OCI-LY7 (cell line): ENCODE measurements around the gene C1GALT1. TPM values are rescaled to one million over a fixed set of nuclear protein-coding genes. Genes with fewer than 3 reads are reported as not detected.

Experiments
- BruUV-seq: library from RNA; stranded (reverse); fragments of 400-500 nt; replicated peaks from 2 replicates; lab custom pipeline; 2021; lab: Mats Ljungman, UMichigan
- CTCF ChIA-PET: fragments of 300-600 bp; sonication (Branson Sonifier 250); formaldehyde crosslinking; loops from one replicate; lab custom pipeline; 2022; ENCODE audit warnings: antibody characterized with exemption; ENCODE audit not compliant: unreplicated experiment; lab: Charles Lee
- POLR2A ChIA-PET: fragments of 300-600 bp; sonication (Branson Sonifier 250); formaldehyde crosslinking; loops from one replicate; lab custom pipeline; 2022; ENCODE audit warnings: antibody characterized with exemption; lab: Charles Lee
- DNase-seq: peaks from one replicate; pipeline ENCODE4 v3.0.0-alpha.2; 2015; ENCODE audit warnings: low spot score
- H2AFZ ChIP-seq: fragments of 200-600 bp; sonication (generic), shearing (Covaris generic); 2 replicates; pipeline ENCODE4 v1.6.1; 2014; ENCODE audit warnings: mild to moderate bottlenecking, antibody characterized with exemption, low read length, moderate library complexity
- H3K27ac ChIP-seq: fragments of 200-600 bp; sonication (generic); 2 replicates; pipeline ENCODE4 v1.5.1; 2014; ENCODE audit warnings: mixed run types, low read depth, mild to moderate bottlenecking, moderate library complexity, low read length, inconsistent platforms; ENCODE audit not compliant: poor library complexity, severe bottlenecking
- H3K36me3 ChIP-seq: fragments of 200-600 bp; sonication (generic); 2 replicates; pipeline ENCODE4 v1.6.1; 2014; ENCODE audit warnings: mild to moderate bottlenecking, antibody characterized with exemption, low read length, moderate library complexity, mixed read lengths; ENCODE audit not compliant: insufficient read depth
- H3K4me1 ChIP-seq: fragments of 200-600 bp; sonication (generic); 2 replicates; pipeline ENCODE4 v1.5.1; 2014; ENCODE audit warnings: mild to moderate bottlenecking, low read length; ENCODE audit not compliant: insufficient read depth, poor library complexity, severe bottlenecking
- H3K4me2 ChIP-seq: fragments of 200-600 bp; sonication (generic); 2 replicates; pipeline ENCODE4 v1.6.1; 2014; ENCODE audit warnings: mild to moderate bottlenecking, low read length
- H3K4me3 ChIP-seq: fragments of 200-600 bp; sonication (generic); 2 replicates; pipeline ENCODE4 v1.5.1; 2014; ENCODE audit warnings: mild to moderate bottlenecking, low read depth, low read length; ENCODE audit not compliant: poor library complexity, severe bottlenecking
- H3K79me2 ChIP-seq: fragments of 200-600 bp; sonication (generic); 2 replicates; pipeline ENCODE4 v1.6.1; 2016; ENCODE audit warnings: low read depth, mild to moderate bottlenecking, low read length, moderate library complexity, mixed read lengths; ENCODE audit not compliant: insufficient read depth
- H3K9me2 ChIP-seq: fragments of 200-600 bp; sonication (generic); 2 replicates; pipeline ENCODE4 v1.6.1; 2016; ENCODE audit warnings: mild to moderate bottlenecking, low read length, mixed read lengths; ENCODE audit not compliant: insufficient read depth
- H3K9me3 ChIP-seq: fragments of 200-600 bp; sonication (generic); 2 replicates; pipeline ENCODE4 v1.6.1; 2014; ENCODE audit warnings: mild to moderate bottlenecking, mixed run types, low read length, mixed read lengths
- H4K20me1 ChIP-seq: fragments of 200-600 bp; sonication (generic); 2 replicates; pipeline ENCODE4 v1.6.1; 2014; ENCODE audit warnings: mild to moderate bottlenecking, antibody characterized with exemption, low read length, moderate library complexity, mixed read lengths; ENCODE audit not compliant: insufficient read depth
- EZH2phosphoT487 ChIP-seq: fragments of 200-600 bp; sonication (generic); IDR thresholded peaks from 2 replicates; pipeline ENCODE4 v1.6.1; 2018; ENCODE audit warnings: low read depth, borderline replicate concordance, mild to moderate bottlenecking, mixed run types, antibody characterized with exemption, low read length, moderate library complexity, mixed read lengths
- intact Hi-C: fragments of 100-400 bp; cut with micrococcal nuclease; formaldehyde crosslinking; loops from one replicate; pipeline ENCODE4 v1.10.0; 2022; ENCODE audit not compliant: unreplicated experiment
- total RNA-seq, 2 experiments: library from RNA; depleted of rRNA in 1 of 2; stranded (reverse); fragments of >200 nt in 1 of 2; shearing (Covaris generic) in 1 of 2; gene quantifications; 2 replicates each; pipeline ENCODE4 v1.2.3, GENCODE V29; 2014 to 2022
- TF ChIP-seq, protein P1 (sequence below): fragments of 200-600 bp; sonication (generic); conservative IDR thresholded peaks from 2 replicates; pipeline ENCODE4 v1.5.1; 2014; ENCODE audit warnings: mild to moderate bottlenecking, antibody characterized with exemption, low read length, moderate library complexity, mixed read lengths

The C1GALT1 gene
- total RNA-seq, 2 experiments from 2014 or later = 18.9 to 31.6 TPM

- no peaks in the 10 kb centered on the region for H3K36me3 ChIP-seq
- H3K4me2 ChIP-seq = peak overlapping the region; percentile 50; the same call in 1 of the 2 replicates
- H4K20me1 ChIP-seq = no peaks in the 10 kb centered on the region
- BruUV-seq = no TSS peak
- CTCF ChIA-PET = no interaction called here
- no peaks in the 10 kb centered on the region for H3K9me3 ChIP-seq
- no peak for DNase-seq
- no peaks in the 10 kb centered on the region for H3K9me2 ChIP-seq
- intact Hi-C loops = no loop called here
- TF ChIP-seq, protein P1, sequence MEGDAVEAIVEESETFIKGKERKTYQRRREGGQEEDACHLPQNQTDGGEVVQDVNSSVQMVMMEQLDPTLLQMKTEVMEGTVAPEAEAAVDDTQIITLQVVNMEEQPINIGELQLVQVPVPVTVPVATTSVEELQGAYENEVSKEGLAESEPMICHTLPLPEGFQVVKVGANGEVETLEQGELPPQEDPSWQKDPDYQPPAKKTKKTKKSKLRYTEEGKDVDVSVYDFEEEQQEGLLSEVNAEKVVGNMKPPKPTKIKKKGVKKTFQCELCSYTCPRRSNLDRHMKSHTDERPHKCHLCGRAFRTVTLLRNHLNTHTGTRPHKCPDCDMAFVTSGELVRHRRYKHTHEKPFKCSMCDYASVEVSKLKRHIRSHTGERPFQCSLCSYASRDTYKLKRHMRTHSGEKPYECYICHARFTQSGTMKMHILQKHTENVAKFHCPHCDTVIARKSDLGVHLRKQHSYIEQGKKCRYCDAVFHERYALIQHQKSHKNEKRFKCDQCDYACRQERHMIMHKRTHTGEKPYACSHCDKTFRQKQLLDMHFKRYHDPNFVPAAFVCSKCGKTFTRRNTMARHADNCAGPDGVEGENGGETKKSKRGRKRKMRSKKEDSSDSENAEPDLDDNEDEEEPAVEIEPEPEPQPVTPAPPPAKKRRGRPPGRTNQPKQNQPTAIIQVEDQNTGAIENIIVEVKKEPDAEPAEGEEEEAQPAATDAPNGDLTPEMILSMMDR = no peak
- TF ChIP-seq EZH2phosphoT487 = no peak
- H2AFZ ChIP-seq = no peak overlapping the region
- no peak overlapping the region for H3K27ac ChIP-seq
- H3K79me2 ChIP-seq = no peaks in the 10 kb centered on the region
- POLR2A ChIA-PET = interaction anchor here (0.9 to 1.2 kb wide), 3 partner anchors 11 to 114 kb away, joined by 3 to 4 read pairs (median 4); no protein-coding TSS in a partner anchor
- peaks cover 11% of the 10 kb centered on the region for H3K4me1 ChIP-seq
- H3K4me3 ChIP-seq = no peak overlapping the region
Measured at GRCh38 chr7:7272294-7272693, 90.0 kb downstream of the C1GALT1 start.

- no peak for DNase-seq
- Histone ChIP-seq H3K4me2 (peak overlapping the region; percentile 5; the same call in 1 of the 2 replicates), H3K4me3 (no peak overlapping the region), H3K79me2 (no peaks in the 10 kb centered on the region), H3K9me2 (no peaks in the 10 kb centered on the region), H3K36me3 (no peaks in the 10 kb centered on the region), H3K9me3 (no peaks in the 10 kb centered on the region), H2AFZ (no peak overlapping the region; the same call in 1 of the 2 replicates), H3K4me1 (peaks cover 11% of the 10 kb centered on the region), H3K27ac (no peak overlapping the region), H4K20me1 (no peaks in the 10 kb centered on the region)
- intact Hi-C loops = no loop called here
- ChIA-PET CTCF (no interaction called here), POLR2A (interaction anchor here (0.8 to 1.4 kb wide), 3 partner anchors 8 to 19 kb away, joined by 3 read pairs; no protein-coding TSS in a partner anchor)
- BruUV-seq = no TSS peak
- TF ChIP-seq, protein P1 = no peak
- TF ChIP-seq EZH2phosphoT487 = no peak
Measured at GRCh38 chr7:7274782-7275181, 92.4 kb downstream of the C1GALT1 start.

- DNase-seq = no peak
- no peaks in the 10 kb centered on the region for H3K36me3 ChIP-seq
- TF ChIP-seq, protein P1 = no peak
- TF ChIP-seq EZH2phosphoT487 = no peak
- ChIA-PET CTCF (no interaction called here), POLR2A (interaction anchor here (0.5 to 1.2 kb wide), 5 partner anchors 18 to 950 kb away, joined by 3 to 5 read pairs (median 3); no protein-coding TSS in a partner anchor)
- H2AFZ ChIP-seq = no peak overlapping the region
- no peak overlapping the region for H3K4me3 ChIP-seq
- no peak overlapping the region for H3K27ac ChIP-seq
- intact Hi-C loops = no loop called here
- H3K4me2 ChIP-seq = peak overlapping the region; percentile 33; the same call in 1 of the 2 replicates
- no TSS peak for BruUV-seq
- no peaks in the 10 kb centered on the region for H3K9me3 ChIP-seq
- H3K4me1 ChIP-seq = peaks cover 11% of the 10 kb centered on the region
- no peaks in the 10 kb centered on the region for H3K9me2 ChIP-seq
- H4K20me1 ChIP-seq = no peaks in the 10 kb centered on the region
- no peaks in the 10 kb centered on the region for H3K79me2 ChIP-seq
Measured at GRCh38 chr7:7276161-7276560, 93.8 kb downstream of the C1GALT1 start.
